Psoas muscle (tissue), 8 donors: ENCODE results near the gene PHLPP1. TPM values are rescaled to one million over a fixed set of nuclear protein-coding genes. Genes with fewer than 3 reads are reported as not detected.

Source experiments
- ATAC-seq, 4 donors: fragments of 200-7000 bp; cut with Tn5 transposase; one replicate each; pipeline ENCODE4 v1.9.1; 2020; ENCODE audit warnings: moderate library complexity in 3 of 4, mild to moderate bottlenecking in 2 of 4
- DNase-seq, 2 donors: peaks; one replicate each; pipeline ENCODE4 v3.0.0-alpha.2; 2020
- H3K27ac ChIP-seq: fragments of 200-600 bp; one replicate; pipeline ENCODE4 v1.8.0; 2022
- H3K27me3 ChIP-seq, 3 donors: fragments of 200-600 bp in 1 of 3; one replicate each; pipeline versions ENCODE4 v1.6.1 to v1.8.0; 2013 to 2022; ENCODE audit warnings: low read length in 2 of 3, mild to moderate bottlenecking in 2 of 3, moderate library complexity in 1 of 3; ENCODE audit not compliant: insufficient read depth in 3 of 3
- H3K36me3 ChIP-seq, 2 donors: fragments of 200-600 bp in 1 of 2; one replicate each; pipeline versions ENCODE4 v1.6.1 to v1.8.0; 2013 to 2022; ENCODE audit warnings: low read depth in 1 of 2, mild to moderate bottlenecking in 1 of 2, moderate library complexity in 1 of 2; ENCODE audit not compliant: insufficient read depth in 1 of 2
- H3K4me1 ChIP-seq: fragments of 200-600 bp; one replicate; pipeline ENCODE4 v1.8.0; 2022
- H3K4me3 ChIP-seq: fragments of 200-600 bp; one replicate; pipeline ENCODE4 v1.8.0; 2022; ENCODE audit warnings: mild to moderate bottlenecking
- H3K9me3 ChIP-seq: fragments of 200-600 bp; one replicate; pipeline ENCODE4 v1.8.0; 2022
- WGBS, 3 donors: extraction: QIAGEN DNeasy Blood & Tissue Kit; methylation state at CpG; one replicate each; pipeline versions ENCODE4 v1.1.6 to v1.1.7; 2013; 5-methylcytosine and 5-hydroxymethylcytosine counted together
- intact Hi-C, 2 donors: fragments of 100-400 bp; cut with DNase I; formaldehyde crosslinking; loops; one replicate each; pipeline versions ENCODE4 v1.11.0 to v1.14.2; 2022
- polyA plus RNA-seq, 3 donors: library from polyadenylated mRNA; stranded (reverse); fragments of 200-250 nt; gene quantifications; one replicate each; pipeline ENCODE4 v1.2.3, GENCODE V29; 2013
- total RNA-seq, 4 donors: library from RNA; stranded (reverse); fragmentation: NEBNext Ultra II Directional in 2 of 4; extraction: Animal tissue kit (Norgen Biotek cat#: 25700) in 2 of 4; gene quantifications; one replicate each; pipeline versions ENCODE4 v1.2.1 to v1.2.4, GENCODE V29; 2021 to 2023
- TF ChIP-seq, protein P1 (sequence below): fragments of 200-600 bp; IDR thresholded peaks from one replicate; pipeline ENCODE4 v1.8.0; 2022; ENCODE audit warnings: antibody characterized with exemption
- donor health status: healthy with polysubstance abuse.
- donor health status: DM: no; HTN: no; CAD: no; lungs with moderate emphysema.
- donor health status: Bipolar disorder and iron deficiency.
- donor health status: healthy.
- donor health status: DM: yes; HTN: yes; CAD: no.
- donor health status: DM: no; HTN: no; CAD: no.
- donor health status: DM: no; HTN: no; CAD: no.
- donor health status: DM: yes; HTN: yes; CAD: no.

PHLPP1 gene
- total and polyA plus RNA-seq, 7 donors: 0.79 to 6.4 (median 3.5) TPM

DNA sequence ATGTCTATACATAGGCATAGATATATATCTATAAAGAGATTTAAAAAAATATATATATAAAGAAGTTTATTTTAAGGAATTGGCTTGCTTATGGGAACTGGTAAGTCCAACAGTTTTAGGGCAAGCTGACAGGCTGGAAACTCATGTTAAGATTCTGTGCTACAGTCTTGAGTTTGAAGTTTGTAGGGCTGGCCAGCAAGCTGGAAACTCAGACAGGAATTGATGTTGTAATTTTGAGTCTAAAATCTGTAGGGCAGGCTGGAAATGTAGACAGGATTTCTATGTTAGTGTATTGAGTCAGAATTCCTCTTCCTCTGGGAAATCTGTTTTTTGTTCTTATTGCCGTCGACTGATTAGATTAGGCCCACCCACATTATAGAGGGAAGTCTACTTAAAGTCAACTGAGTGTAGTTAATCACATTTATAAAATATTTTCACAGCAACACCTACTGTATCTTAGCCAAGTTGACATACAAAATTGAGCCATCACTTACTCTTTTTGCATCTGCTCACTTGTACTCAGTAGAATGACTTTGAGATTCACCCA, 60.8 kb downstream of the PHLPP1 start:
- no peaks in the 10 kb centered on the region for H3K27me3 ChIP-seq
- intact Hi-C loops: no loop called here
- DNase-seq (no peak), ATAC-seq (no peak)
- H3K36me3 ChIP-seq: no peaks in the 10 kb centered on the region
- TF ChIP-seq, protein P1, sequence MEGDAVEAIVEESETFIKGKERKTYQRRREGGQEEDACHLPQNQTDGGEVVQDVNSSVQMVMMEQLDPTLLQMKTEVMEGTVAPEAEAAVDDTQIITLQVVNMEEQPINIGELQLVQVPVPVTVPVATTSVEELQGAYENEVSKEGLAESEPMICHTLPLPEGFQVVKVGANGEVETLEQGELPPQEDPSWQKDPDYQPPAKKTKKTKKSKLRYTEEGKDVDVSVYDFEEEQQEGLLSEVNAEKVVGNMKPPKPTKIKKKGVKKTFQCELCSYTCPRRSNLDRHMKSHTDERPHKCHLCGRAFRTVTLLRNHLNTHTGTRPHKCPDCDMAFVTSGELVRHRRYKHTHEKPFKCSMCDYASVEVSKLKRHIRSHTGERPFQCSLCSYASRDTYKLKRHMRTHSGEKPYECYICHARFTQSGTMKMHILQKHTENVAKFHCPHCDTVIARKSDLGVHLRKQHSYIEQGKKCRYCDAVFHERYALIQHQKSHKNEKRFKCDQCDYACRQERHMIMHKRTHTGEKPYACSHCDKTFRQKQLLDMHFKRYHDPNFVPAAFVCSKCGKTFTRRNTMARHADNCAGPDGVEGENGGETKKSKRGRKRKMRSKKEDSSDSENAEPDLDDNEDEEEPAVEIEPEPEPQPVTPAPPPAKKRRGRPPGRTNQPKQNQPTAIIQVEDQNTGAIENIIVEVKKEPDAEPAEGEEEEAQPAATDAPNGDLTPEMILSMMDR: no peak
- H3K4me3 ChIP-seq: no peak overlapping the region
- no peaks in the 10 kb centered on the region for H3K9me3 ChIP-seq
- peaks cover 7% of the 10 kb centered on the region for H3K4me1 ChIP-seq
- no peak overlapping the region for H3K27ac ChIP-seq
- WGBS, 3 donors: 87 to 96% (median 89%) methylated on average over 2 of the region's 2 CpGs

DNA sequence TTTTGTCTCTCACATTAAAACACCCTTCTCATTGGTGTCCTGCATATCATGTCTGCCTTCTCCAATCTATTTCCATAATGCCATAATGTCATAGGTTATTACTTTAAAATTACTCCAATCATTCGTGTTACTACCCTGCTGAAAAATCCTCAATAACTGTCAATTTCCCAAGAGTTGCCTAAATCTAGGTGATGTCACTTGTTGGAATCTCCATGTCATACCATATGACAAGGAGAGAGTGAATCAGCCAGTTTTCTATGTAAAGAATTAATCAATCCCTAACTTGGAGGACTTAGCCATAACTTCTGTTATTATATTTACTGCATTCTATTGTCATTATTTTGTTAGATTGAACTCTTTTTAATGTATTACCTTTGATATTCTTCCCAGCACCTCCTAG, 62.5 kb downstream of the PHLPP1 start:
- TF ChIP-seq, protein P1: no peak
- intact Hi-C loops: no loop called here
- Histone ChIP-seq H3K27me3 (no peaks in the 10 kb centered on the region), H3K4me1 (peaks cover 12% of the 10 kb centered on the region), H3K9me3 (no peaks in the 10 kb centered on the region), H3K36me3 (no peaks in the 10 kb centered on the region), H3K27ac (no peak overlapping the region), H3K4me3 (no peak overlapping the region)
- DNase-seq (no peak), ATAC-seq (no peak)
- WGBS, 3 donors: 90 to 98% (median 94%) methylated on average over 1 of the region's 1 CpG

DNA sequence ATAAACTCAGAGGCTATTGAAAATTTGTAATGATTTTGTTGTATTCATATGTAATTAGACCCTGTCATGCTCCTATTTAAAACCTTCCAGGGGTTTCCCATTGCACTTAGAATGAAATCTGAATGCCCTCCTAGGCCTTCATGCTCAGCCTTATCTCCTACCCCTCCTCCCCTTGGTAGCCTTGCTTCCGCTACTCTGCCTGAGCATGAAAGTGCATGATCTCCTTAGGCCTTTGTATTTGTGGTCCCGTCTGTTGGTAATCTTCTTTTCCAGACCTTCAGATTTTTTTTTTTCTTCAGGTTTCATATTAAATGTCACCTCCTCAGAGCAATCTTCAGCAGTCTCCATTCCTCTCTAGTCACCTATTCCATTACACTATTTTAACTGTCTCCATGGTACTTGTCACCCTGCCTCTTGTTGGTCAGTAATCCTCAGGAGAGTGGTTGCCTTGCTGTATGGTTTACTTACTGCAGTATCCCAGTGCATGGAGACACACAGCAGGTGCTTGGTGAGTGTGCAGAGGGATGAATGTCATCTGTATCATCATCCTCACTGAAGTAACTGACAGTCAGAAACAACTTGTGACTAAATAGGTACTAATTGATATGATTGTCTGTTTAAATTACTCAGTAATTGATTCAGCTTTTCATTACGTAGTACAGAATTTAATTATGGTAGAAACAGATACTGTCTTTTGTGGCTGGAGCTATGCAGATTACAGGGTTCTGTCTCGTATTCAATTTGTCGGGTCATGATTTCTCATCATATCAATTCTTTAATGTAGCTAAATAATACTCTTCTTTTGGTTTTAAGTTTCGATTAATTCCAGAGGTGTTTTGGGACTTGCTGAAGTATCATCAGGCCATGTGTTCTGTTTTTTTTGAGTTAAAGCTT, 63.9 kb downstream of the PHLPP1 start:
- Histone ChIP-seq H3K27ac (no peak overlapping the region), H3K4me1 (peaks cover 12% of the 10 kb centered on the region), H3K4me3 (no peak overlapping the region), H3K36me3 (no peaks in the 10 kb centered on the region), H3K27me3 (no peaks in the 10 kb centered on the region), H3K9me3 (no peaks in the 10 kb centered on the region)
- TF ChIP-seq, protein P1: no peak
- WGBS, 3 donors: 87 to 90% (median 89%) methylated on average over 6 of the region's 6 CpGs
- intact Hi-C loops: no loop called here
- DNase-seq: no peak
- ATAC-seq: no peak

DNA sequence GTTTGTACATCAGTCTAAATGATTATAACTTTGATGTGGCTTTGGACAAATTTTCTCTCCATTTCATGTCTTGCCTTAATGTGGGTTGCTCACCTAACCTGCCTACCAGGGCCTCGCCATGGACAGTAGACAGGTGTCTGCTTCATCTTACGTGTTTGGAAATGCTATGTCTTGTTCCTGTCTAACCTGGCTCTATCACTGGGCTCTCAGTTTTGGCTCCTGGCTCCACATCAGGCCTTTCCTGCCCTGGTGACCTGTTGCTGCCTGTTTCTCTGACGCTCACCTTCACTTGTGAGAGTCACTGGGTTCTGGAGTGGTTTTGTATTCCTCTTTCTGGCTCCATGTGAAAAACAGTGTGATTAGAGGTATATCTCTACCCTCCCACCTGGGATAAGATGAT, 65.9 kb downstream of the PHLPP1 start:
- H3K4me3 ChIP-seq: no peak overlapping the region
- 92 to 95% (median 93%) methylated on average over 3 of the region's 3 CpGs for WGBS, 3 donors
- TF ChIP-seq, protein P1: no peak
- ATAC-seq: no peak
- H3K4me1 ChIP-seq: peaks cover 12% of the 10 kb centered on the region
- peak overlapping the region; percentile 17 for H3K27ac ChIP-seq
- DNase-seq: no peak
- no peaks in the 10 kb centered on the region for H3K27me3 ChIP-seq
- intact Hi-C loops: no loop called here
- H3K9me3 ChIP-seq: no peaks in the 10 kb centered on the region
- H3K36me3 ChIP-seq: no peaks in the 10 kb centered on the region
